ENCODE data around the gene FRS3. TPM values are rescaled to one million over a fixed set of nuclear protein-coding genes. Genes with fewer than 3 reads are reported as not detected.

FRS3 gene
- total RNA-seq, 4 donors from 2014 or later = 4.4 to 11.4 (median 7.5) TPM

DNA sequence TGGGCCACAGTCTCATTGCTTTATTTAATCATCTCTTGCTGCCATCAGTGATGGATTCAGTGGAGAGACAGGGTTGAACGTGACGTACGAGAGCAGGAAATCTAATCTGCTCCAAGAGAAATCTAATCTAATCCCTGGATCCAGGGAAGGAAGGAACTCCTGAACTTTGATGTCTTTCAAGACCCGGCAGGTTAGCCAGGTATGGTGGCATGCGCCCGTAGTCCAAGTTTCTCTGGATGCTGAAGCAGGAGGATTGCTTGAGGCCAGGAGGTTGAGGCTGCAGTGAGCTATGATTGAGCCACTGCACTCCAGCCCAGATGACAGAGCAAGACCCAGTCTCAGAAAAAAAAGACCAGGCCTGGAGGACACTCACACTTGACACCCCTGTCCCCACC lies 21.1 kb downstream of the FRS3 start:
- 83 to 94% methylated on average over 6 of the region's 6 CpGs for WGBS, 2 donors
- no peak for DNase-seq (ENCODE audit: low spot score in 2 of 2)

GRCh38 chr6:41757931-41758640 lies 21.6 kb downstream of the FRS3 start:
- no peak overlapping the region for H3K4me3 ChIP-seq
- H3K27ac ChIP-seq = no peak overlapping the region
- TF ChIP-seq EP300 (IDR thresholded peaks at IDR 0.05) (no peak), CTCF (IDR thresholded peaks at IDR 0.05) (no peak), POLR2A (IDR thresholded peaks at IDR 0.05) (no peak)
- H3K36me3 ChIP-seq = no peaks in the 10 kb centered on the region
- no peak for DNase-seq (ENCODE audit: low spot score in 2 of 2)
- 67 to 69% methylated on average over 7 to 8 of the region's 8 CpGs for WGBS, 2 donors
- no peaks in the 10 kb centered on the region for H3K4me1 ChIP-seq
- H3K27me3 ChIP-seq = no peaks in the 10 kb centered on the region
- no peaks in the 10 kb centered on the region for H3K9me3 ChIP-seq

More for the DNA sequence above, 21.1 kb downstream of the FRS3 start:
- H3K36me3 ChIP-seq = no peaks in the 10 kb centered on the region
- TF ChIP-seq EP300 (IDR thresholded peaks at IDR 0.05) (no peak), POLR2A (IDR thresholded peaks at IDR 0.05) (no peak), CTCF (IDR thresholded peaks at IDR 0.05) (no peak)
- no peaks in the 10 kb centered on the region for H3K27me3 ChIP-seq
- no peak overlapping the region for H3K27ac ChIP-seq
- no peak overlapping the region for H3K4me3 ChIP-seq
- H3K9me3 ChIP-seq = no peaks in the 10 kb centered on the region
- H3K4me1 ChIP-seq = no peaks in the 10 kb centered on the region

- TF ChIP-seq POLR2A (IDR thresholded peaks at IDR 0.05) (no peak), CTCF (IDR thresholded peaks at IDR 0.05) (no peak), EP300 (IDR thresholded peaks at IDR 0.05) (no peak)
- 77 to 90% methylated on average over 6 of the region's 6 CpGs for WGBS, 2 donors
- no peak for DNase-seq (ENCODE audit: low spot score in 2 of 2)
Measured at GRCh38 chr6:41757271-41757670, 22.4 kb downstream of the FRS3 start.

GRCh38 chr6:41756354-41756753 lies 23.3 kb downstream of the FRS3 start:
- Histone ChIP-seq H3K9me3 (no peaks in the 10 kb centered on the region), H3K4me3 (no peak overlapping the region), H3K36me3 (no peaks in the 10 kb centered on the region), H3K27me3 (no peaks in the 10 kb centered on the region), H3K27ac (no peak overlapping the region), H3K4me1 (no peaks in the 10 kb centered on the region)
- DNase-seq (ENCODE audit: low spot score in 2 of 2) = no peak
- TF ChIP-seq CTCF (IDR thresholded peaks at IDR 0.05) = no peak
- no peak for TF ChIP-seq EP300 (IDR thresholded peaks at IDR 0.05)
- TF ChIP-seq POLR2A (IDR thresholded peaks at IDR 0.05) = no peak
- WGBS, 2 donors = 49 to 74% methylated on average over 5 of the region's 13 CpGs

More at GRCh38 chr6:41757271-41757670, 22.4 kb downstream of the FRS3 start:
- H3K36me3 ChIP-seq = no peaks in the 10 kb centered on the region
- H3K27me3 ChIP-seq = no peaks in the 10 kb centered on the region
- H3K9me3 ChIP-seq = no peaks in the 10 kb centered on the region
- no peak overlapping the region for H3K27ac ChIP-seq
- H3K4me1 ChIP-seq = no peaks in the 10 kb centered on the region
- no peak overlapping the region for H3K4me3 ChIP-seq

DNA sequence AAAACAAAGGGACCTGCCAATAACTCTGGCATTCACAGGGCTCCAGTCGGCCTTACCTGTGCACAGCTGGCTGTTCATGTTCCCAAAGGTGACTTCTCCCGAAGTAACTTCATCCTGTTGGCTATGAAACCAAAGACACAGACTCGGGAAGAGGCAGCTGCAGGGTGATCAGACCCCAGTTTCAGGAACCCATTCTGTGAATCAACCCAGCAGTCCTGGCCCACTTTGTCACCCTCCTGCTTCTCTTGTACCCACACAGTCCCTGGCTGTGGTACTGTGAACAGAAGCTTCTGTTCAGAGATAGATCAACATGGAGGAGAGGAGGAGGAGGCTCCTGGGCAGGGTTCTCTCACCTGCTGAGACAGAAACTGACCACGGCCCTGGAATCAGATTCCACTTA lies 23.8 kb downstream of the FRS3 start:
- Histone ChIP-seq H3K27ac (no peak overlapping the region), H3K36me3 (no peaks in the 10 kb centered on the region), H3K4me3 (no peak overlapping the region), H3K27me3 (no peaks in the 10 kb centered on the region), H3K4me1 (no peaks in the 10 kb centered on the region), H3K9me3 (no peaks in the 10 kb centered on the region)
- WGBS, 2 donors = 66 to 87% methylated on average over 4 of the region's 4 CpGs
- DNase-seq (ENCODE audit: low spot score in 2 of 2) = no peak
- TF ChIP-seq CTCF (IDR thresholded peaks at IDR 0.05) = no peak
- TF ChIP-seq EP300 (IDR thresholded peaks at IDR 0.05) = no peak
- TF ChIP-seq POLR2A (IDR thresholded peaks at IDR 0.05) = no peak

All from tibial nerve (tissue), 4 donors.